Activated B cell treated with CpG ODN at 0.5 μM for 24 hours (primary cell): ENCODE measurements around the gene ADAM8. TPM values are rescaled to one million over a fixed set of nuclear protein-coding genes. Genes with fewer than 3 reads are reported as not detected.
"Not testable (repeated sequence)": the region's sequence is repeated elsewhere in the genome, so short reads cannot be mapped to it uniquely, and the experiment has no call there.

Experiments
- ATAC-seq: fragments of 200-7000 bp; cut with Tn5 transposase; one replicate; pipeline ENCODE4 v1.10.0; 2021; ENCODE audit warnings: low read depth, mild to moderate bottlenecking, moderate library complexity
- CTCF ChIA-PET: fragments of 350-600 bp; sonication (Branson Sonifier 250); formaldehyde crosslinking; loops from one replicate; lab custom pipeline; 2021; ENCODE audit warnings: antibody characterized with exemption; lab: Charles Lee
- POLR2A ChIA-PET: fragments of 350-600 bp; sonication (Branson Sonifier 250); formaldehyde crosslinking; loops from one replicate; lab custom pipeline; 2021; ENCODE audit warnings: antibody characterized with exemption; lab: Charles Lee
- DNase-seq: peaks from one replicate; pipeline ENCODE4 v3.0.0; 2022
- H3K27ac Mint-ChIP-seq: one replicate; pipeline ENCODE4 v1.8.0; 2020; ENCODE audit warnings: mixed read lengths
- H3K27me3 Mint-ChIP-seq: one replicate; pipeline ENCODE4 v1.8.0; 2021; ENCODE audit warnings: mixed read lengths
- H3K36me3 Mint-ChIP-seq: one replicate; pipeline ENCODE4 v1.8.0; 2021; ENCODE audit warnings: low read depth, mixed read lengths
- H3K4me1 Mint-ChIP-seq: one replicate; pipeline ENCODE4 v1.8.0; 2021; ENCODE audit warnings: mixed read lengths
- H3K4me3 Mint-ChIP-seq: one replicate; pipeline ENCODE4 v1.8.0; 2020; ENCODE audit warnings: mild to moderate bottlenecking, mixed read lengths
- H3K9me3 Mint-ChIP-seq: one replicate; pipeline ENCODE4 v1.8.0; 2020; ENCODE audit warnings: mixed read lengths
- CTCF ChIP-seq: fragments of 200-600 bp; IDR thresholded peaks from one replicate; pipeline ENCODE4 v1.8.0; 2022; ENCODE audit warnings: antibody characterized with exemption, mild to moderate bottlenecking
- intact Hi-C: fragments of 100-400 bp; cut with micrococcal nuclease; formaldehyde crosslinking; loops from one replicate; pipeline ENCODE4 v1.15.1; 2024
- total RNA-seq: library from RNA; stranded (reverse); gene quantifications from 2 replicates; pipeline ENCODE4 v1.2.3, GENCODE V29; 2022

Gene ADAM8
- total RNA-seq, 1 donor from 2014 or later: 152 TPM

- Mint-ChIP-seq H3K4me3 (peak overlapping the region; percentile 70), H3K36me3 (no peaks in the 10 kb centered on the region), H3K27me3 (peaks cover 18% of the 10 kb centered on the region), H3K27ac (no peak overlapping the region), H3K4me1 (peaks cover 28% of the 10 kb centered on the region), H3K9me3 (no peaks in the 10 kb centered on the region)
- ATAC-seq (peak; percentile 16), DNase-seq (no peak)
- intact Hi-C loops: no loop called here
- POLR2A ChIA-PET: interaction anchor here (0.6 kb wide), 1 partner anchor 25 kb away, joined by 4 read pairs; no protein-coding TSS in a partner anchor
- CTCF ChIA-PET: no interaction called here
- TF ChIP-seq CTCF: no peak
These were observed 41.3 kb downstream of the ADAM8 start for GRCh38 chr10:133235265-133235855.

DNA sequence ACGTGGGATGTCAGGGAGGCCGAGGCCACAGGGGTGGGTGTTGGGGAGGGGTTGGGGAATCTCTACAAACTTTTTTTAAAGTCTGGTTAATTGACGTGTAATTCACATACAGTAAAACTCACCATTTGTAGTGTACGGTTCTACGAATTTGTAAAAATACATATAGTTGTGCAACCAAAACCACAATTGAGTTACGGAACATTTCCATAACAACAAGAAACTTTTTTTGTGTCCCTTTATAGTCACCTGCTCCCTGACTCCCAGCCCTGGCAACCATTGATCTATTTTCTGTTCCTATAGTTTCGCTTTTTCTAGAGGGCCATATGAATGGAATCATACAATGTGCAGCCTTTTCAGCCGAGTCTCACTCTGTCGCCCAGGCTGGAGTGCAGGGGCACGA is 41.9 kb downstream of the ADAM8 start:
- intact Hi-C loops, H3K9me3 Mint-ChIP-seq, H3K36me3 Mint-ChIP-seq, CTCF ChIA-PET, ATAC-seq, DNase-seq, H3K27ac Mint-ChIP-seq: not testable (repeated sequence)
- POLR2A ChIA-PET: interaction anchor here (0.6 kb wide), 1 partner anchor 26 kb away, joined by 4 read pairs; no protein-coding TSS in a partner anchor
- H3K4me3 Mint-ChIP-seq: peak overlapping the region; percentile 70
- peaks cover 27% of the 10 kb centered on the region for H3K4me1 Mint-ChIP-seq
- H3K27me3 Mint-ChIP-seq: peaks cover 18% of the 10 kb centered on the region

GRCh38 chr10:133231946-133232574 is 44.6 kb downstream of the ADAM8 start:
- intact Hi-C loops: no loop called here
- no peak for TF ChIP-seq CTCF
- CTCF ChIA-PET: no interaction called here
- Mint-ChIP-seq H3K4me1 (peaks cover 23% of the 10 kb centered on the region), H3K9me3 (no peaks in the 10 kb centered on the region), H3K4me3 (no peak overlapping the region), H3K27ac (no peak overlapping the region), H3K36me3 (no peaks in the 10 kb centered on the region), H3K27me3 (peaks cover 25% of the 10 kb centered on the region)
- POLR2A ChIA-PET: no interaction called here
- ATAC-seq: no peak
- no peak for DNase-seq

DNA sequence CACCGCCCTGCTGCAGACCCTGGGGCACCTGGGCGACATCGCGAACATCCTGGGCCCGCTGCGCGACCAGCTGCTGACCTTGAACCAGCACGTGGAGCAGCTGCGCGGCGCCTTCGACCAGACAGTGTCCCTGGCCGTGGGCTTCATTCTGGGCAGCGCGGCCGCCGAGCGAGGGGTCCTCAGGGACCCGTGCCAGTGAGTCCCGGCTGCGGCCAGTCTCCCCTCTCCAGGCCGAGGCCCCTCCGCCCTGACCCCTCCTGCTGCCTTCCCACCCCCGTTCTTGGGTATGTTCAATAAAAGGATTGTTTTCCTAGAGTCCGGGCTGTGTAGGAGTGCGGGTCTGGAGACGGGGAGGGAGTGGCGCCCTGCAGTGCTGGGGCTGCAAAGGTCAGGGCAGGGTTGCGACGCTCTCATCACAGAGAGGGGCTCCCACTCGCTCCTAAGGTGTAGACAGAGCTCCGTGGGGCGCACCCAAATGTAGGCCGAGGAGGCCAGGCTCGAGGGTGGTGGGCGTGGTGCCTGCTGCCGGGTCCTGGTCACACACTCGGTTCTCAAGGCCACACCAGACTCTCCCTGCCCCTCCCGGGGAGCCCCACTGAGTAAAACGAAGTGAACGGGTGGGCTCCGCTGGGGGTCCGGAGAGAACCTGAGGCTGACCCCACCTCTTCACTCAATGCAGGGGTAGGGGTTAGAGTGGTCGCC is 45.3 kb downstream of the ADAM8 start:
- ATAC-seq (no peak), DNase-seq (no peak)
- POLR2A ChIA-PET: no interaction called here
- peaks cover 32% of the 10 kb centered on the region for H3K27me3 Mint-ChIP-seq
- H3K36me3 Mint-ChIP-seq: no peaks in the 10 kb centered on the region
- peak overlapping the region; percentile 71 for H3K4me3 Mint-ChIP-seq
- no peaks in the 10 kb centered on the region for H3K9me3 Mint-ChIP-seq
- H3K4me1 Mint-ChIP-seq: peaks cover 24% of the 10 kb centered on the region
- no peak for TF ChIP-seq CTCF
- CTCF ChIA-PET: no interaction called here
- intact Hi-C loops: no loop called here
- H3K27ac Mint-ChIP-seq: no peak overlapping the region

DNA sequence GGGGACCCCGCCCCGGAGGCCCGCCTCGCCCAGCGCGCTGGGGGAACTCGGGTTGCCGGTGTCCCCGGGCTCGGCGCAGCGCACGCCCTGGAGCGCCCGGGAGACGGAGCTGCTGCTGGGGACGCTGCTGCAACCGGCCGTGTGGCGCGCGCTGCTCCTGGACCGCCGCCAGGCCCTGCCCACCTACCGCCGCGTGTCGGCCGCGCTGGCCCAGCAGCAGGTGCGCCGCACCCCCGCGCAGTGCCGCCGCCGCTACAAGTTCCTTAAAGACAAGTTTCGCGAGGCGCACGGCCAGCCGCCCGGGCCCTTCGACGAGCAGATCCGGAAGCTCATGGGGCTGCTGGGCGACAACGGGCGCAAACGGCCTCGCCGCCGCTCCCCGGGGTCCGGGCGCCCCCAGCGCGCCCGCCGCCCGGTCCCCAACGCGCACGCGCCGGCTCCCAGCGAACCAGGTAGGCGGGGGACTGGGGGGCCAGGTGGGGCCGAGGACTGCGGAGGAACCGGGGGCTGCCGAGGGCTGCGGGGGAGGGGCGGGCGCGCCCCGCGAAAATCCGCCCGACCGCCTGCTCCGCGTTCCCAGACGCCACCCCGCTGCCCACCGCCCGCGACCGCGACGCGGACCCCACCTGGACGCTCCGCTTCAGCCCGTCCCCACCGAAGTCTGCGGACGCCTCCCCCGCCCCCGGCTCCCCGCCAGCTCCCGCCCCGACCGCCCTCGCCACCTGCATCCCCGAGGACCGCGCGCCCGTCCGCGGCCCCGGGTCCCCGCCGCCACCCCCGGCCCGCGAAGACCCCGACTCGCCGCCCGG is 46.1 kb downstream of the ADAM8 start:
- POLR2A ChIA-PET: interaction anchor here (0.9 kb wide), 1 partner anchor 899 kb away, joined by 3 read pairs; the partner anchor contains the start of gene LRRC27
- Mint-ChIP-seq H3K27ac (no peak overlapping the region), H3K36me3 (no peaks in the 10 kb centered on the region), H3K4me1 (peaks cover 28% of the 10 kb centered on the region), H3K27me3 (peaks cover 39% of the 10 kb centered on the region), H3K4me3 (peak overlapping the region; percentile 69), H3K9me3 (no peaks in the 10 kb centered on the region)
- TF ChIP-seq CTCF: no peak
- CTCF ChIA-PET: no interaction called here
- ATAC-seq: peak; percentile 73
- DNase-seq: peak; percentile 53
- intact Hi-C loops: no loop called here
